Activated CD8-positive, alpha-beta memory T cell treated with anti-CD3 and anti-CD28 coated beads for 4 hours (primary cell): ENCODE measurements around the gene RAD54L.
"Not testable (repeated sequence)": the region's sequence is repeated elsewhere in the genome, so short reads cannot be mapped to it uniquely, and the experiment has no call there.

Source experiments
- DNase-seq, 2 donors: peaks; one replicate each; pipeline ENCODE4 v3.0.0-alpha.2; 2020; ENCODE audit warnings: low read depth in 2 of 2

RAD54L gene

GRCh38 chr1:46319960-46320914 is 72.7 kb downstream of the RAD54L start:
- DNase-seq = not testable (repeated sequence)

GRCh38 chr1:46322191-46322590 is 74.6 kb downstream of the RAD54L start:
- not testable (repeated sequence) for DNase-seq

- not testable (repeated sequence) for DNase-seq
Measured at GRCh38 chr1:46325285-46326076, 77.9 kb downstream of the RAD54L start.
